GM12865 (cell line): ENCODE results near the gene MFN2.

Experiments
- DNase-seq: peaks from one replicate; pipeline ENCODE4 v3.0.0; 2010; ENCODE audit warnings: low read depth
- H3K4me3 ChIP-seq: 2 replicates; pipeline ENCODE4 v1.5.1; 2011; ENCODE audit warnings: mild to moderate bottlenecking, low read depth, low read length, control low read depth
- TF ChIP-seq, protein P1 (sequence below): IDR thresholded peaks from 2 replicates; pipeline ENCODE4 v1.5.1; 2011; ENCODE audit warnings: low read length, control low read depth, low read depth, inconsistent platforms; ENCODE audit not compliant: insufficient read depth; ENCODE audit errors: missing control alignments

The MFN2 gene

DNA sequence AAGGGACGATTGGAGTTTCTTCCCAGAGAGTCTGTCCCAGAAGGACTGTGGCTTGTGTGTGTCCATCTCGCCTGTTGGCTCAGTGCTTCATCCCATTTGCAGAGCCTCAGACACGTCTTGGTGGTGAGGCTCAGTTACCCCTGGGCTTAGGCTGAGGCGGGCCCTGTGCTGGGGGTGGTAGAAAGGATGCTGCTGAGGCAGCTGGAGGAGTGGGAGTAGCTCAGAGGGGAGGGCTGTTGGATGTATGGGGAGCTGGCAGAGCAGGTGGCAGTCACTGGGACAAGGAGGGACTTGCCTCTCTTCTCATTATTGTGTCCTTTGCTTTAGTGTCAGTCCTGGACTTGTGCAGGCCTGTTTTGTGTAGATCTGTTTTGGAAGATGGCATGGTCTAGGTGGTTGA lies 31.8 kb downstream of the MFN2 start:
- TF ChIP-seq, protein P1, sequence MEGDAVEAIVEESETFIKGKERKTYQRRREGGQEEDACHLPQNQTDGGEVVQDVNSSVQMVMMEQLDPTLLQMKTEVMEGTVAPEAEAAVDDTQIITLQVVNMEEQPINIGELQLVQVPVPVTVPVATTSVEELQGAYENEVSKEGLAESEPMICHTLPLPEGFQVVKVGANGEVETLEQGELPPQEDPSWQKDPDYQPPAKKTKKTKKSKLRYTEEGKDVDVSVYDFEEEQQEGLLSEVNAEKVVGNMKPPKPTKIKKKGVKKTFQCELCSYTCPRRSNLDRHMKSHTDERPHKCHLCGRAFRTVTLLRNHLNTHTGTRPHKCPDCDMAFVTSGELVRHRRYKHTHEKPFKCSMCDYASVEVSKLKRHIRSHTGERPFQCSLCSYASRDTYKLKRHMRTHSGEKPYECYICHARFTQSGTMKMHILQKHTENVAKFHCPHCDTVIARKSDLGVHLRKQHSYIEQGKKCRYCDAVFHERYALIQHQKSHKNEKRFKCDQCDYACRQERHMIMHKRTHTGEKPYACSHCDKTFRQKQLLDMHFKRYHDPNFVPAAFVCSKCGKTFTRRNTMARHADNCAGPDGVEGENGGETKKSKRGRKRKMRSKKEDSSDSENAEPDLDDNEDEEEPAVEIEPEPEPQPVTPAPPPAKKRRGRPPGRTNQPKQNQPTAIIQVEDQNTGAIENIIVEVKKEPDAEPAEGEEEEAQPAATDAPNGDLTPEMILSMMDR, result no peak
- no peak overlapping the region for H3K4me3 ChIP-seq
- DNase-seq, result no peak

- DNase-seq, result no peak
- TF ChIP-seq, protein P1, result no peak
- no peak overlapping the region for H3K4me3 ChIP-seq
Observed at GRCh38 chr1:12012560-12013316, 32.5 kb downstream of the MFN2 start.

GRCh38 chr1:12014141-12014991 lies 34.1 kb downstream of the MFN2 start:
- TF ChIP-seq, protein P1, result no peak
- no peak overlapping the region for H3K4me3 ChIP-seq
- DNase-seq, result peak; percentile 65

DNA sequence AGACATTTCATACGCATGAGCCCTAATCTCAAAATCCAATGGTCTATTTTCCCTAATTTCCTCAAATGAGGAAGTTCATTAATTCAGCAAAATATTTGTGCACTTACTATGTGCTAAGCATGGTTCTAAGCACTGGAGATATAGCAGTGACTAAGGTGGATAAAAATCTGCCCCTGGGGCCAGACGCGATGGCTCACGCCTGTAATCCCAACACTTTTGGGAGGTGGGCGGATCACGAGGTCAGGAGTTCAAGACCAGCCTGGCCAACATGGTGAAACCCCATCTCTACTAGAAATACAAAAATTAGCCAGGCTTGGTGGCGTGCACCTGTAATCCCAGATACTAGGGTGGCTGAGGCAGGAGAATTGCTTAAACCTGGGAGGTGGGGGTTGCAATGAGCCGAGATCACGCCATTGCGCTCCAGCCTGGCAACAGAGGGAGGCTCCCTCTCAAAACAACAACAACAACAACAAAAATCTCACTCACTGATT lies 34.8 kb downstream of the MFN2 start:
- no peak overlapping the region for H3K4me3 ChIP-seq
- TF ChIP-seq, protein P1, result no peak
- DNase-seq, result no peak

DNA sequence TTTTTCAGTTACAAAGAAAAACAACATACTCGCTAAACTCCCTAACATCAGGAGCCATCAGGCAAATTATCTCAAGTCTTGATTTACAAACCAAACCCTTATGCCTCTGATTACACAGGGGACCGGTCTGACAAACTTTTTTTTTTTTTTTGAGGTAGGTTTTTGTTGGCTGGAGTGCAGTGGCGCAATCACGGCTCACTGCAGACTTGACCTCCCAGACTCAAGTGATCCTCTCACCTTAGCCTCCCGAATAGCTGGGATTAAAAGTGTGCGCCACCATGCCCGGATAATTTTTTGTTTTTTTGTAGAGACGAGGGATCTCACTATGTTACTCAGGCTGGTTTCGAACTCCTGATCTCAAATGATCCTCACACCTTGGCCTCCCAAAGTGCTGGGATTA lies 35.3 kb downstream of the MFN2 start:
- TF ChIP-seq, protein P1, result no peak
- no peak overlapping the region for H3K4me3 ChIP-seq
- no peak for DNase-seq

GRCh38 chr1:12016182-12016581 lies 35.9 kb downstream of the MFN2 start:
- TF ChIP-seq, protein P1, result no peak
- H3K4me3 ChIP-seq, result no peak overlapping the region
- no peak for DNase-seq
